GM10248 (cell line): Measurements from ENCODE around the gene KRTAP12-3.

Experiments used
- CTCF ChIA-PET: fragments of 300-600 bp; sonication (Branson Sonifier 250); formaldehyde crosslinking; extraction: SDS; loops from one replicate; lab custom pipeline; 2021; ENCODE audit warnings: antibody characterized with exemption; lab: Yijun Ruan, JAX
- POLR2A ChIA-PET: fragments of 350-650 bp; sonication (Branson Sonifier 250); formaldehyde crosslinking; extraction: SDS; loops from one replicate; lab custom pipeline; 2020; ENCODE audit warnings: antibody characterized with exemption; lab: Yijun Ruan, JAX
- DNase-seq: peaks from one replicate; pipeline ENCODE4 v3.0.0; 2012; ENCODE audit errors: extremely low spot score
- TF ChIP-seq, protein P1 (sequence below): IDR thresholded peaks from 2 replicates; pipeline ENCODE4 v1.5.1; 2012; ENCODE audit warnings: mild to moderate bottlenecking, low read depth; ENCODE audit errors: extremely low read depth, missing control alignments, control extremely low read depth

The KRTAP12-3 gene

DNA sequence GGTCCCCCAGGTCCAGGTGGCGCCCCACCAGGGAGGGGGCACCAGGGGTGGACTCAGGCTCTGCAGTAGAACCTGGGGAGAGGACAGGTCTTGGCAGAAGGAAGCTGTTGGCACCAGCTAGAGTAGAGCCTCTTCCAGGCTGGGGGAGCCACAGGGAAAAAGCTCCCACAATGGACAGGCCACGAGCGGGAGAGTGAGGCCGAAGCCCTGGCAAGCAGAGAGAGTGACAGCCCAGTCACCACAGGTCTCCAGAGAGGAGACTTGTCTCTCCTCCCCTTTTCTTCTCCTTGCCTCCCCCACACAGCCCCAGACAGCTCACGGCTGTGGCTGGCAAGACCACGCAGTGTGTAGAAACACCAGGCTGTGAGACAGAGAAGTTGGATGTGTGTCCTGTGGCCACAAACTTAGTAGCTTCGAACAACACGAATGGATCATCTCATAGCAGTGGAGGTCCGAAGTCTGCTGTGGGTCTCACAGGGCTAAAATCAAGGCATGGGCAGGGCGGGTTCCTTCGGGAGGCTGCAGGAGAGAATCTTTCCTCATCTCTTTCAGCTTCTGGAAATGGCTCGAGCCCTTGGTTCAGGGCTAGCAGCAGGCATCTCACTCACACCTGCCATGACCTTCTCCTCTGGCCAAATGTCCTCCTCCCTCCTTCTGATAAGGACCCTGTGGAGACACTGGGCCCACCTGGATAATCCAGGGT lies 6.6 kb upstream of the KRTAP12-3 start:
- ChIA-PET CTCF (no interaction called here), POLR2A (no interaction called here)
- DNase-seq: no peak
- TF ChIP-seq, protein P1, sequence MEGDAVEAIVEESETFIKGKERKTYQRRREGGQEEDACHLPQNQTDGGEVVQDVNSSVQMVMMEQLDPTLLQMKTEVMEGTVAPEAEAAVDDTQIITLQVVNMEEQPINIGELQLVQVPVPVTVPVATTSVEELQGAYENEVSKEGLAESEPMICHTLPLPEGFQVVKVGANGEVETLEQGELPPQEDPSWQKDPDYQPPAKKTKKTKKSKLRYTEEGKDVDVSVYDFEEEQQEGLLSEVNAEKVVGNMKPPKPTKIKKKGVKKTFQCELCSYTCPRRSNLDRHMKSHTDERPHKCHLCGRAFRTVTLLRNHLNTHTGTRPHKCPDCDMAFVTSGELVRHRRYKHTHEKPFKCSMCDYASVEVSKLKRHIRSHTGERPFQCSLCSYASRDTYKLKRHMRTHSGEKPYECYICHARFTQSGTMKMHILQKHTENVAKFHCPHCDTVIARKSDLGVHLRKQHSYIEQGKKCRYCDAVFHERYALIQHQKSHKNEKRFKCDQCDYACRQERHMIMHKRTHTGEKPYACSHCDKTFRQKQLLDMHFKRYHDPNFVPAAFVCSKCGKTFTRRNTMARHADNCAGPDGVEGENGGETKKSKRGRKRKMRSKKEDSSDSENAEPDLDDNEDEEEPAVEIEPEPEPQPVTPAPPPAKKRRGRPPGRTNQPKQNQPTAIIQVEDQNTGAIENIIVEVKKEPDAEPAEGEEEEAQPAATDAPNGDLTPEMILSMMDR: no peak

DNA sequence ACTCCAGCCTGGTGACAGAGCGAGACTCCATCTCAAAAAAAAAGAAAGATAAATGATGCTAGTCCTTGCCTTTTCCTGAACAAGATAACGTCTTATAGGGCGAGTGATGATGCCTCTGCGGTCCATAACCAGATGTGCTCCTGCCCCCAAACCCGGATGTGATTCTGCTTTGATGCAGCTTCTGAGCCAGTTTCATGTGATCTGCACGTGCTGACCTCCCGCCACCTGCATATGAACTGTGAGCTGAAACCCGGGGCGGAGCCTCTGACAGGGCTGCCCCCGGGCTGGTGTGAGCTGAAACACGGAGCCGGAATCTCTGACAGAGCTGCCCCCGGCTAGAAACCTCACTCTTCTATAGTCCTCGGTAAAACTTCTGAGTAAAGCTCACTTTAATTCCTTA lies 4.6 kb upstream of the KRTAP12-3 start:
- TF ChIP-seq, protein P1: no peak
- ChIA-PET CTCF (no interaction called here), POLR2A (no interaction called here)
- no peak for DNase-seq

DNA sequence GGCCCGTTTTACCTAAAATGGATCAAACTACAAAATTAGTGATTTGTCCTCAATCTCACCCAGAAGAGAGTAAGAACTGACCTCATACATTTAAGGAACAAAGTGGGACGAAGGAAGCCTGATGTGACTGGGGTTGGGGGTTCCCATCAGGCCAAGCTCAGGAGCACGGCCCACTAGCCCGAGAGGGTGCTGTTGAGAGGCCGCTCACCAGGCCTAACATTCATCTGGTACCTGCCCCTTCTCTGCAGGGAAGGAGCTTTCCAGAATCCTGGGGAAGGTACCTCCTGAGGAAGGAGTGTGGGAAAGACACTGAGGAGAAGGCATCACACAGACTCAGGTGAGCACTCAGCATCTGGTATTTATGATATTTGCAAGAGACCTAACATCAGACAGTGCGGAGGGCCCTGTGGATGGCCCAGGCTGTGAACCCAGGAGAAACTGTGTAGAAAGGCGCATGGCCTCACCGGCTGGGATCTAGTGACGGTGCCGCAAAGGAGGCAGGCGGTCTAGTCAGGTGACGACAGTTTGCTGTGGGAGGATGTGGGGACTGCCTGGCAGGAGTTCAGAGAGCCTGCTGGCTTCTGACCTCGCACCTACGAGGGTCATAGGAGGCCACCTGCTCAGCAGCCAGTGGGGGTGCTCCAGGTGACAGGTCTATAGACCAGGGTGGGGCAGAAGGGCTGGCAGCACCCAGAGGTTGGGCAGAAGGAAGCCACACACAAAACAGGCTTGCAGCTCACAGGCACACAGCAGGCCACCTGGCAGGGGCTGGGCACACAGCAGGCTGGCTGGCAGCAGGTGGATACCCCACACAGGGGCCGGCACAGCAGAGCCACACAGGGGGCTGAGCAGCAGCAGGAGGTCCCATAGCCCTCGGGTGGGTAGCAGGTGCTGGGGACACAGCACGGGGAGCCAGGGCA lies 3.8 kb upstream of the KRTAP12-3 start:
- TF ChIP-seq, protein P1: no peak
- DNase-seq: no peak
- ChIA-PET POLR2A (no interaction called here), CTCF (no interaction called here)

DNA sequence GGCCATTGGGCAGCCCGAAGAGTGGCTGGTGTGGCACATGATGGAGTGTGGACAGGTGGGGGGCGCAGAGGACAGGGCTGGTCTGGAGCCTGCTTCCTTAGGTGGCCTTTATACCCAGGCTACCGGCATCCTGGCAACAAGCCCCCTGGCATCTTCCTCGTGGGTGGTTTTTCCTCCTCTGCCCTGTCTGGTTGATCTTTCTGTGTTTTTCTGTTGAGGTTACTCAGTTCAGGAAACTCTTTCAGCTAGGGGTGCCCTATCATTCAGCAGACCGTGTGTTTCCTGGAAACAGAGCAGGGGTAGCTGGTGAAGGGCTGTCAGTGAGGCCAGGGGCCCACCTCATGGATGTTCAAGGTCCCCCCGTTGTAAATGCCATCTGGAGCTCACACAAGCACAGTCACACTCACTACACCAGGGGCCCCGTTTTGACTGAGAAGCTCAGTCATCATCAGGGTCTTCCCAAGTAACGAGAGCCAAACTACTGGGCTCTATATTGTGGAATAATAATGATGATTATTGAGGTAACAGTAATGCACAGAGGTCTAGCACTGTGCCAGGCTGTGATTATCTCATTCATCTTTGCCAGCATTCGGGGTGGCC lies 3.1 kb upstream of the KRTAP12-3 start, which contains the start of gene KRTAP12-4:
Gene KRTAP12-4, minus strand, starts transcription at position 84 of the 600 bp plus-strand sequence. Its CDS starts 45 bp downstream, at position 39.
- TF ChIP-seq, protein P1: no peak
- ChIA-PET CTCF (no interaction called here), POLR2A (no interaction called here)
- no peak for DNase-seq

DNA sequence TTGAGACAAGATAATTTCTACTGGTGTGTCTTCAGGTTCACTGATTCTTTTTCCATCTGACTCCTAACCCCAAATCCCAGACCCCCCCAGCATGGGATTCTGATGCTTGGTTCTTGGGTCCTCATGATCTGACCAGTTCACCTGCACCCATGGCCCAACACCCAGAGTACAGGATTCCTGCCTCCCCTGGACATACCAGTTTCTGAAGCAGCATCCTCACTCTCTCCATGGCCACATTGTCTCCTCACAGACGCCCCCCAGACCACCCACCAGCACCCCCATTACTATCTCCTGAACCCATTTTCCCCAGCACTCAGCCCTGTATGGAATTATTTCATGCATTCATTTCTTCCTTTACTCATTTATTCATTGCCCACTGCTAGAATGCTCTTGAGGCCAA lies 864 bp upstream of the KRTAP12-3 start:
- TF ChIP-seq, protein P1: no peak
- CTCF ChIA-PET: interaction anchor here (1.2 kb wide), 1 partner anchor 10 kb away, joined by 3 read pairs; the partner anchor contains the start of gene KRTAP12-2
- DNase-seq: no peak
- POLR2A ChIA-PET: no interaction called here

DNA sequence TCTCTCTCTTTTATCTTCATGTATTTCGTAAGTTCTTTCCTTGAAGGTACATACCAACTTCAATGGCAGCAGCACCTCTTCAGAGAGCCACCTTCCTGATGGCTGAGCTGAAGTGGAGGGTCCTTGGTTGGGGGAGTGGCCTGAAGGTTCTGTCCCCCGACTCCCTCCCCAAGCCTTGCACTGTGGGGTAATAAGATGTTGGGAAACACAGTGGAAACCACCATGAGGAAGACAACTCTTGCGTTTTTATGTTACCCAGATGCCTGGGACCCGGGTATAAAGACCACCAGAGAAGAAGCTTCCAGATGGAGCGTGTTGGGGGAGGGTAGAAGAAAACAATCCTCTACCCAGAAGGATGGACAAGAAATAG lies 794 bp downstream of the KRTAP12-3 start:
- POLR2A ChIA-PET: no interaction called here
- TF ChIP-seq, protein P1: no peak
- no peak for DNase-seq
- CTCF ChIA-PET: interaction anchor here (1.1 kb wide), 1 partner anchor 16 kb away, joined by 3 read pairs; no protein-coding TSS in a partner anchor
